SU-DHL-6 (cell line): ENCODE data around the gene FOXN3.

Experiments
- CTCF ChIP-seq: fragments of 200-600 bp; sonication (generic); IDR thresholded peaks from one replicate; pipeline ENCODE4 v1.5.1; 2017; ENCODE audit warnings: antibody characterized with exemption, mild to moderate bottlenecking, low read length, moderate library complexity; ENCODE audit not compliant: insufficient read depth, poor library complexity, severe bottlenecking
- EZH2phosphoT487 ChIP-seq: fragments of 200-600 bp; sonication (generic), shearing (Covaris generic); conservative IDR thresholded peaks from 2 replicates; pipeline ENCODE4 v1.6.1; 2018; ENCODE audit warnings: mild to moderate bottlenecking, antibody characterized with exemption, low read length, moderate library complexity, mixed read lengths

DNA sequence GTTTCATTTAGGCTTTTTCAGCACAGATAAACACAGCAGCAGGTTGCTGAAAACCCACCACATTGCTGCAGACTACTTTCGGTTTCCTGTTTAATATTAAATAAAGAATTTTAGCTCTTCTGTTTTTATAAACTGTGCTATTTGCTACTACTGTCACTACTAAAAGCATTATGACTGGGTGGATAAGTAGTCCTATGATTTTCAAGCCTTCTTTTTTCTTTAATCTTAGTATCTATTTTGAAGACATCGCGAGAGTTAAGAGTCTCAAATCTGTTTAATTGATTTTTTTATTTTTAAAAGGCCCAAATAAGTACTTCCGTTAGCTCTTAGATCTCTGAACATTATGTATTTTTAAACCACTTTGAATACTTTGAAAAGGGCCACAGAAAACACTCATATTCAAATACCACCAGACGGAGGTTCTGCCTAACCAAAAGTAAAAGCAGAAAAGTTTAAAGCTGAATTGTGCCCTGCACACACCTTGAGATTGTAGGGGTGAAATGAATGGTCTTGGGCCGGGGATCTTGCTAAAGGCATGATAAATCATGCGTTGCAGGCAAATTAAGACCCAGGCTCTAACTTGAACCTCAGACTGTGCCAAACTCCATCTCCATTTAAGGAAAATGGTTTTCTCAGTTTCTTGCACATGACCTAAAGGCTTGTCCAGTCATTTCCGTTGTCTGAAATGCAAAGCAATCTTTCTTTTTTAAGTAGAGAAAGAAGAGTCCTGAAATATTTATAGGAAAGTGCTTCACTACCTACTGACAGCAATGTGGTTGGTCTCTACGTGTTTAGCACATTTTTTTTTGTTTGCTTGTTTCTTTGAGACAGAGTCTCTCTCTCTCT is 13.6 kb upstream of the FOXN3 start:
- TF ChIP-seq CTCF (no peak), EZH2phosphoT487 (no peak)
